SK-MEL-5 (cell line): ENCODE measurements around the gene RRN3. TPM values are rescaled to one million over a fixed set of nuclear protein-coding genes. Genes with fewer than 3 reads are reported as not detected.
"Not testable (repeated sequence)": the region's sequence is repeated elsewhere in the genome, so short reads cannot be mapped to it uniquely, and the experiment has no call there.

Experiments
- DNase-seq: peaks from one replicate; pipeline ENCODE4 v3.0.0-alpha.2; 2016; ENCODE audit warnings: low read depth, low spot score
- in situ Hi-C: cut with HindIII; loops from 2 replicates; pipeline ENCODE4 v1.10.0; 2016; ENCODE audit warnings: low sequenced_read_pairs, high pct_unique_total_duplicates, low pct_unique_long_range_greater_than_20kb
- polyA plus RNA-seq, 2 experiments: library from polyadenylated mRNA; depleted of rRNA; stranded (reverse); fragments of >200 nt; gene quantifications; 2 replicates each; pipeline ENCODE4 v1.2.3, GENCODE V29; 2015
- total RNA-seq: library from RNA; depleted of rRNA; stranded (reverse); fragments of >200 nt; shearing (Covaris generic); gene quantifications from 2 replicates; pipeline ENCODE4 v1.2.3, GENCODE V29; 2014; rRNA removed

The RRN3 gene, protein sequence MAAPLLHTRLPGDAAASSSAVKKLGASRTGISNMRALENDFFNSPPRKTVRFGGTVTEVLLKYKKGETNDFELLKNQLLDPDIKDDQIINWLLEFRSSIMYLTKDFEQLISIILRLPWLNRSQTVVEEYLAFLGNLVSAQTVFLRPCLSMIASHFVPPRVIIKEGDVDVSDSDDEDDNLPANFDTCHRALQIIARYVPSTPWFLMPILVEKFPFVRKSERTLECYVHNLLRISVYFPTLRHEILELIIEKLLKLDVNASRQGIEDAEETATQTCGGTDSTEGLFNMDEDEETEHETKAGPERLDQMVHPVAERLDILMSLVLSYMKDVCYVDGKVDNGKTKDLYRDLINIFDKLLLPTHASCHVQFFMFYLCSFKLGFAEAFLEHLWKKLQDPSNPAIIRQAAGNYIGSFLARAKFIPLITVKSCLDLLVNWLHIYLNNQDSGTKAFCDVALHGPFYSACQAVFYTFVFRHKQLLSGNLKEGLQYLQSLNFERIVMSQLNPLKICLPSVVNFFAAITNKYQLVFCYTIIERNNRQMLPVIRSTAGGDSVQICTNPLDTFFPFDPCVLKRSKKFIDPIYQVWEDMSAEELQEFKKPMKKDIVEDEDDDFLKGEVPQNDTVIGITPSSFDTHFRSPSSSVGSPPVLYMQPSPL
- total RNA-seq = 52.7 and 52.8 TPM in 2 replicates
- 35.7 and 50.5 TPM in 2 replicates for polyA plus RNA-seq (2015; cell fraction: cytosol; rRNA removed)
- 41.5 and 50.7 TPM in 2 replicates for polyA plus RNA-seq (2015; cell fraction: nucleus; rRNA removed)

DNA sequence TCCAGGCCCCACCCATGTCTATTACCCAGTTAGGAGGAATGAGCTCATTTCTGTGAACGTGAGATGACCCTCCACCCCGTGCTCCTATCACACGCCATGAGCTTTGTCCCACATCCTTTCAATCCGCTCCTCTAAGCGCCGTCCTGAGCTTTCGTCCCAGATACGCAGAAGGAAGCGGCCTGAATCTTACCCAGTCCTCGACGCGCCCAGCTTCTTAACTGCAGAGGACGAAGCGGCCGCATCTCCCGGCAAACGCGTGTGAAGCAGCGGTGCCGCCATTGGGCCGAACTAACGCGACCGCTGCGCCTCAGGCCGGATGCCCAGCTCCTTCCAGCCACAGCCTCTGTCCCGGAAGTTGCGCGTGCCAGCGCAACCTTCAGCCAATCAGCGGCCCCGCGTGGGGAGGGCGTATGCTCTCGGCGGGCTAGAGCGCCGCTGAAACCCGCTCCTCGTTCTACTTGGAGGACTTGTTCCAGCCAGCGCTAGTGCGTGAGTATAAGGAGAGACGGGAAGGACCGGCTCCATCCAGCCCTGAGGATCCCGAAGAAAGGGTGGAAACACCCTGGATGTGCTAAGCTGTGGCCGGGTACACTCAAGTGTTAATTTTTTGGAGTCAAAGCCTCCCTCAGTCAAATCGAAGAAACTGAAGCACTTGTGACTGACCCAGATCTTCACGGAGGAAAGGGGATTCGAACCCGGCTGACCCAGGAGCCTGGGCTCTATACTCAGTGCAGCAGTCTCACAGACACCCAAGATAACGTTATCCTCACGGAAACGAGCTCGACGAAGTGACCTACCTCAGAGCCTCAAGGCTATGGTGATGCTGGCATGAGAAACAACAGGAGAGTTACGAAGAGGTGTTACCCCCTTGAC, at the start of gene RRN3:
RRN3 (minus strand) TSS at position 318 of the 873 bp plus-strand sequence; CDS start at position 279, 39 bp downstream.
- DNase-seq = peak; percentile 90
- in situ Hi-C loops = not testable (repeated sequence)

DNA sequence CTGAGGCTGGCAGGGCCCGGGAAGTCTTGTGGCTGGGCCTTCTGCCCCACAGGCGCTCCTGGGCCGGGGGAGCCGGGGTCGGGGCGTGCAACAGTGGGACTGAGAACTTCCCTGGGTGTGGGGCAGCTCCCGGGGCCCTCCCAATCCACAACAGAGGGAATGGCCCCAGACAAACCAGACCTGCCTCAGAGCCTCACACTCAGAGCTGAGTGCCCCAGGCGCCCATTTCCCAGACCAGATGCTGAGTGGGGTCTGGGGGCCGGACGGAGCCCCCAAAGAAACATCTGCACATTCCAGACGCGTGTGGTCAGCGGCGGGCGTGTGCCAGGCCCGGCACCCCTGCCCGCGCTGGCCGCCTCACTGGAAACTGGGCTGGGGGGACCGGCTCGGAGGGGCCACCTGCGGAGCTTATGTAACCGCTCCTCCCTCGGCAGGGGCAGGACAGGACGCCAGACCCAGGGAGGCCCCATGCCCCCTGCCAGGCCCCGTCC, 49.6 kb upstream of the RRN3 start:
- DNase-seq, in situ Hi-C loops: not testable (repeated sequence)

DNA sequence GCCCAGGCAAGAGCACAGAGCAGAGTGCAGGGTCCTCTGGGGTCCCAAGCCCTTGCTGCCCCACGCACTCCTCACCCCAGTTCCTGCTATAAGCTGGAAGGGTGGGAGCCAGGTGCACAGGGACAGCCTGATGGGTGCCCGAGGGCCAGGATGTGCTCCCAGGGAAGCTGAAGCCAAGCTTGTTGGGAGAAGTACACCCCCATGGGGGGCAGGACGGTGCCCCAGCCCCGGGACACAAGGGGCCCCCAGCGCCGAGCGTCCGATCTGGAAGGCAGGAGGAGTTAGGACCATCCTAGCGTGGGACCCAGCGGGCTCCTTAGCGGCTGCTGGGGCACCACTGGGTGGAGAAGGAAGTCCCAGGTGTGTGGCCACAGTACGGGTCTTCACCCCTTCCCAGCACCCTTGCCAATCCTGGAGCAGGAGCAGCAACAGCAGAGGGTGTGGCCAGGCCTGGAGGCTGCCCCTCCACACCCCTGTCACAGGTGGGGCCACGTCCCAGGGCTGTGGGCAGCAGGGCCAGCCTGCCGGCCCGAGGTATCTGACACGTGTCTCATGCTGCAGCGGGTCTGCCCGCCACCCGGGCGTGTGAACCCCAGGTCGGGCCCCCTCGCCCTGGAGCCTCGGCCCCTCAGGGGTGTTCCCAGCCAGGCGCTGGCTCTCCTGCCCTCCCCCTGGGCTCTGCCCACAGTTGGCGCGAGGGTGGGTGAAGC, 49.0 kb upstream of the RRN3 start:
- not testable (repeated sequence) for DNase-seq

DNA sequence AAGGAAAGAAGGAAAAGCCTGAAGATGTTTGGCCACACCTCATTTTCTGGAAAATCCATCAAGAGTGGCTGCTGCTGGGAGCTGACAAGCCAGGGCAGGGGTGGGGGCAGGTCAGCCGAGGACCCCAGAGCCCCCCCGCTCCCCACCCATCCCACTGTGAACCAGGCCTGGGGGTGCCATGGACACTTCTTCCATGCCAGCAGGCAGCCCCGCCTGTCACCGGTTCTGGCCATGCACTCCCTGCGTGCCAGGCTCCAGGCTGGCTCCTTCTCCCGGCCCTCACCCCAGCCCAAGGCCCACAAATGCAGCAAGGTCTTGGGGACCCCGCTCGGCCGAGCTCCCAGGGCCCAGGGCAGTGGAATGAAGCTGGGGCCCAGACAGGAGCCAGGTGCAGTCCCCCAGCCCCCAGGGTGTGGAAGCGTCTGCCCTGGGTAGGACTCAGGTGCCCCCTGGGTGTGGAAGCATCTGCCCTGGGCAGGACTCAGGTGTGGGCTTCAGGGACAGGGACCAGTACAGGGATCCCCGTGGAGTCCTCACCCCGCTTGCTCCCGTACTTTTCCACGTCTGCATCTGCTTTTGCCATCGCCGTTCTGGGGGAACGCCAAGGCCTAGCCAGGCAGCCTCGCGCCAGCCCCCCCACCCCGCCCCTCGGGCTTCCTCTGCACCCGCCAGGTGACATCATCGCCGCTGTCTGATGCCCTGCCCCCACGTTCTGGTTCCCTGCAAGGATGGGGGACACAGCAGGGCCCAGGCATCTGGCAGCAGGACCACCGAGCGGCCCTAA, 48.2 kb upstream of the RRN3 start:
- DNase-seq, in situ Hi-C loops: not testable (repeated sequence)

More for the DNA sequence above, 49.0 kb upstream of the RRN3 start:
- in situ Hi-C loops = not testable (repeated sequence)

DNA sequence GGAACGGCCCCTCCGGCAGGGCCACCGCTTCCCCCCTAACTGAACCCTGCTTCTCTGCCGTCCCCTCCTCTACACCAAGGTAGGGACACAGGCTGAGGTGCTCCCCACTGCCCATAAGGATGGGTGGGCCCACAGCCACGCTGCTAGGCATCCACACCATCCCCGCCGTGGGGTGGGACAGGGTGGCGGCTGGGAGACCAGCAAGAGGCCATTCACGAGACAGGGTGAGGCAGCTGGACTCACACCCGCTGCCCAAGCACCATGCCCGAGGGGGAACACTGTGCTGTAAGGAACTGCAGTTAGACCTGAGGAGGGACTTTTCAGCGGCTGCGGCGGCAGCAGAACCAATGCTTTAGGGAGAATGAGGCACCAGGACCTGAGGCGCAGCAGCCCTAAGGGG, 47.5 kb upstream of the RRN3 start:
- in situ Hi-C loops = no loop called here
- DNase-seq = no peak

DNA sequence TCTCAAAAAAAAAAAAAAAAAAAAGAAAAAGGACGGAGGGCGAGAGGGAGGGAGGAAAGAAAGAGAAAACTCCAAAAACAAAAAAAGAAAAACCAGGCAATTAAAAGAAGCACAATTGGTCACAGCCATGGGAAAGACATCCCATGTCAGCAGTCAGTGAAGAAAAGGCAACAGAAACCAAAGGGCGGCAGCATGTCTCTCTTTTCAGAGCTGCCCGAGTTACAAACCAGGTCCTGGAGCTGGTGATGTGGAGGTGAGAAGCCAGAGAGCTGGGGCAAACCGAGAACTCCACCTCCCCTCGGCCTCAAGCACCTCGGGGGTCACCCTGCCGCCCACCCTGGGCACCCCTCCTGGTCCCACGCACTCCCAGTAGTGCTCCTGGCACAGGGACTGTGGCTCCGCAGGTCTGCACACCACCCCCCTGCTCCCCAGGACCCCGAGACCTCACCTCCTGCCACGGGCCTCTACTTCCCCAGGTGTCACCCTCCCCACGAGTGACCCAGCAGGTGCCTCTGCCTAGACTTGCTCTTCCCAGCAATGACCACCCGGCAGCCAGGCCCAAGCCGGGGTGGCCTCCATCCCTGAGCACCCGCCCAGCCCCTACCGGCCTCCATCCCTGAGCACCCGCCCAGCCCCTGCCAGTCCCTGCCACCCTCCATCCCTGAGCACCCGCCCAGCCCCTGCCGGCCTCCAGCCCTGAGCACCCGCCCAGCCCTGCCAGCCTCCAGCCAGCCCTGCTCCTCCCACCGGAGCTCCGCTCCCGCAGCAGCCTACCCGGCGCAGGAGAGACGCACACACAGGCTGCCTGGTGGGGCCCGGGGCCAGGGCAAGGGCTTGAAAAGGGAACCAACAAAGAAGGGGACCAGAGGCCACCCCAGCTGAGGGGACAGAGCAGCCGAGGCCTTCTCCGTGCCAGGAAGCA, 46.6 kb upstream of the RRN3 start:
- in situ Hi-C loops, DNase-seq: not testable (repeated sequence)

DNA sequence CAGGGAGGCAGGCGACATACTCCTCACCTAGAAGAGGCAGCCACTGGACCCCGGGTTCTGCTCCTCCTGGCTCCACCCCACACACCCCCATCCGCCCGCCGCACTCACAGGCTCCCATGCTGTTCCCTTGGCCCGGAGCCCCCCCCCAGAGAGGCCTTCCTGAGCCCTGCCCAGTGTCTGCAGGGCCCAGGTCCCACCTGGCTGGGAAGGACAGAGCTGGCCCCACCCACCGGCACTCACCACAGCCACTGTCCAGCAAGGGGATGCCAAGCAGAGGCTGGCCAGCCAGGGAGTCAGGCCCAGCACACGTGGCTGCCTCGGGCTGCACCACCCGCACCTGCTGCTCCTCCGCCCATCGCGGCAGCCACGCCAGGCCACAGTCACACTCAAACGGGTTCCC, 43.4 kb upstream of the RRN3 start:
- DNase-seq, in situ Hi-C loops: not testable (repeated sequence)

DNA sequence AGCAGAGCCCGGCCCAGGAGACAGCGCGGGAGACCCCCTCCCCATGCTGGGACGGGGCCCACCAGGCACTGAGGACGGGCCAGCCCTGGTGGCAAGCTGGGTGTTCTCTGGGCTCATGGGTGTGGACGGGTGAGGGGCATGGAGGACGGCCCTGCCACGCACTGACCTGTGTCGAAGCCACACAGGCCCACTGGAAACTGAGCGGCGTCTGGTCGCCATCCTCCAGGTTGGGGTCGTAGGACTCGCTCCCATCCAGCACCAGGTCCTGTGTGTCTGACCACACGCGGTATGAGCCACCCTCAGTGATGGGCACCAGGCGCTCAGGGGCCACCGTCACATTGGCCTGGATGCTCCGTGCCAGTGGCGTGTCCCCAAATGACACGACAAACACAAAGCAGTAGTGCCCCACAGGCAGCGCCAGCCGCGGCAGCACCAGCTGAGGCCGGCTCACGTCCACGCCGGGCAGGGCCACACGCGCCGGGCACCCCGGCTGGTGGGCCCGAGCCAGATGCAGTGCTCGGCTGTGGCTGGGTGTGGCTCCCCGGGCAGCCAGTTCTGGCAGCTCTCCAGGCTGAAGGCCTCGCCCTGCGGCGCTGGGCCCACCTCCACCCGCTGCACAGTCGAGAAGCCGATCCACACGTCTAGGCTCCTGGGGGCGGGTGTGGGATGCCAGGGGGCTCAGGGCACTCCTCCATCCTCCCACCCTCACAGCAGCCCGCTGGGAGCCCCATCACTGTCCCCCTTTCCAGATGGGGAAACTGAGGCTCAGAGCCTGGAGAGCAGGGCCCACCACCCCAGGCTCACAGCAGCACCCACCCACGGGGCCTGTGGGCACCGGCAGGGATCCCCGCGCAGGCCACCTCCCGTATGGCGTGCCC, 41.6 kb upstream of the RRN3 start:
- DNase-seq, in situ Hi-C loops: not testable (repeated sequence)

DNA sequence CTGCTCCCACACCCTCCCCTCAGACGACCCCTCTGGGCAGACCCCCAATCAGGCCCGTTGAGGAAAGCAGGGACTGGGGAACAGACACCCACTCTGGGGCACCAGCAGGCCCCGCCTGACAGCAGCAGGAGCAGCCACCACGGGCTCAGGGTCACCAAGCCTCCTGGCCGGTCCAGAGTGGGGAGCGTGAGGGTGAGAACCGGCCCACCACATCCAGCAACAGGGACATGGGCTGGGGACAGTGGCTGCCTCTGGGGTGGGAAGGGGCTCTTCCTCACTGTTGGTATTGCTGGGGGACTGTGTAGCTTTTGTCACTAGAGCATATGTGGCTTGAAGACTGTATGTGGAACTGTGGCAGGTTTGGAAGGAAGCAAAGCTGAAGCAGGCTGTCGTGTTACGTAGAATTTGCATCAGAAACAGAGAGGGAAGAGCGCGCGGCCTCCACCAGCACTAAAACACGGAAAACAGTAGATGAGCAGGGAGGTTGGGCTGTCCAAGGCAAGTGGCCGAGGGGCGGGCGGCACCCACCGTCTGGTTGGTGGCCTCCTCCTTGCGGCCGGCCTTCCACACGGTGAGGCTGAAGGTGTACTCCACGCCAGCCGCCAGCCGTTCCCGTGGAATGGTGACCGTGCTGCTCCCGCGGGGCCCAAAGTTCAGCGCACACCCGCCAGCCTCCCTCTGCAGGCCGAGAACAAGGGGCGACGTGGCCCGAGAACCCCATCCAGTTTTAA, 40.8 kb upstream of the RRN3 start:
- in situ Hi-C loops, DNase-seq: not testable (repeated sequence)

DNA sequence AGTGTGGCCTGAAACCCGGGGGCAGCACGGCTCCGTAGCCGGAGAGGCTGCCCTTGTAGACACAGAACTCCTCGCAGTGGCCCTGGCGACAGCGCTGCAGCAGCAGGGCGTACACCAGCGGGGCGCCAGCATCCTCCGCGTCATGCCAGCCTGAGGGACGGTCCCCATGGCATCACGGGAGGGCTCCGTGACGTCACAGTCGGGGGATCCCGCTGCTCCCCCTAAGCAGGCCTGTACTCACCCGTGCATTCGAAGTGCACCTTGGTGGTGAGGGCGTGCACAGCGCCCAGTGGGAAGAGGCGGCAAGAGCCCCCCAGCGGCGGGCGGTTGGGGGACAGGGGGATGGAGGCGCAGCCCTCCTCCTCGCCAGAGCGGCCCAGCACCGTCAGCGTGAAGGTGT, 39.5 kb upstream of the RRN3 start:
- in situ Hi-C loops, DNase-seq: not testable (repeated sequence)

DNA sequence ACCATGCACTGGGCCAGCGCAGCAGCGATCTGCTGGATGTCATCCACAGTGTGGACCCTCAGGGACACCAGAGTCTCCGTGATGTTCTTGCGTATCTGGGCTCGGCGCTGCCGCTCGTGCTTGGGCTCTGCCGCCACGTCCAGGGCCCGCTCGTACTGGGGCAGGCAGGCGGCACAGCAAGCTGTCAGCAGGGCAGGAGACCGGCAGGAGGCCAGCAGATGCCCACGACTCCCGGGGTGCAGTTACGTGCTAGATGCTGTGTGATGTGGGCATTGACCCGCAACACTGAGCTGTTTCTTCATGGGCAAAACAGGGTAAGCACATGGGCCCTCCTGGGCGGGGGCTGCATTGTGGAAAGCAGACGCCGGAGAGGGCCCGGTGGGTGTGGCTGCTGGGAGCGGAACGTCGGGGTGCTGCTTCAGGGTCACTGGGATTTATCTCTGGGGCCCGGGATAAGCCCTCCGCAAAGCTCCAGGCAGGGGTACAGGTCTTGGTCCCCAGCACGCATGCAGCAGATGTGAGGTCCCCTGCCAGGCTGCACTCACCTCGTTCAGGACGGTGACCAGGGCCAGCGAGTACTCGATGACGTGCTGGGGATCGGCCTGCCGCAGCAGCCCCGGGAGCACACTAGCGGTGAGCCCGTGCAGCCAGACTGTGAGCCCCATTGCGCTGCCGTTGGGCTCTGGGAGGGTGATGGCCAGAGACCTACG, 38.8 kb upstream of the RRN3 start:
- in situ Hi-C loops = not testable (repeated sequence)

DNA sequence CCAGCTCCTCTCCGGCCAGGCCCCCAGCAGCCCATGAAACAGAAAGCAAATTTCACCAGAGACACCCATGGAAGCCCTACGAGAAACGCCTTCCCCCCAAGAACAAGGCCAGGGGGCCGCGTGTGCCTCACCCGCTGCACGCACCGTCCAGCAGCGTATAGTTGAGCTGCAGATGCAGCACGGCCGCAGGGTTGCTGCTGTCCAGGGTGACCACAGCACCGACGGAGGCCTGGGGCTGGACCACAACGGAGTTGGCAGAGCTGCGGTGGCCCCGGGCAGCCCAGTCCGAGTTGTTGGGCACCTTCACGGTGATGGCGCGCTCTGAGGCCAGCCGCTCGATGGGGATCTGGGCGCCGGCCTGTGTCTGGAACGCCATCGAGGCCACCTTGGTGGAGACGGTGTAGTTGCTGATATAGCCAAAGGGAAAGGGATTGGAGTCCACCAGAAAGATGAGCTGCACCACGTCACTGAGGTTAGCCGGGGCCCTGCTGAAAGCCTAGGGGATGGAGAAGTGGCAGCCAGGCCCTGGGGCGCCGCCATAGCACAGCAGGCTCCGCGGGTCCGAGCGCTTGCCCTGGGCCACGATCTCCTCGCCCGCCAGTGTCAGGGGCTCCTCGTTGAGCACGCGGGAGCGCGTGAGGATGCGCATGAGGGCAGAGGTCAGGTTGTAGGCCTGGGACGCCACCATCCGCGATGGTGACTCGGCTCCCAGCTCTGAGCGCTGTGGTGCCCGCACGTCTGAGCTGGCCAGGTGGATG, 37.0 kb upstream of the RRN3 start:
- DNase-seq, in situ Hi-C loops: not testable (repeated sequence)

More for the DNA sequence above, 38.8 kb upstream of the RRN3 start:
- not testable (repeated sequence) for DNase-seq
